Mucosa of descending colon (tissue), 3 donors: Measurements from ENCODE around the gene WDR7. TPM values are rescaled to one million over a fixed set of nuclear protein-coding genes. Genes with fewer than 3 reads are reported as not detected.

ENCODE experiments used
- ATAC-seq: fragments of 200-7000 bp; cut with Tn5 transposase; one replicate; pipeline ENCODE4 v1.9.1; 2020; ENCODE audit warnings: mild to moderate bottlenecking, moderate library complexity
- DNase-seq, 3 donors: peaks; one replicate each; pipeline ENCODE4 v3.0.0-alpha.2; 2020
- H3K36me3 ChIP-seq: fragments of 200-600 bp; one replicate; pipeline ENCODE4 v1.8.0; 2021; ENCODE audit warnings: low read depth, mild to moderate bottlenecking
- H3K4me1 ChIP-seq: fragments of 200-600 bp; one replicate; pipeline ENCODE4 v1.8.0; 2021; ENCODE audit warnings: low read depth, mild to moderate bottlenecking
- H3K4me3 ChIP-seq: fragments of 200-600 bp; one replicate; pipeline ENCODE4 v1.8.0; 2021; ENCODE audit warnings: mild to moderate bottlenecking
- H3K9me3 ChIP-seq: fragments of 200-600 bp; one replicate; pipeline ENCODE4 v1.8.0; 2021; ENCODE audit warnings: mild to moderate bottlenecking
- CTCF ChIP-seq: fragments of 200-600 bp; IDR thresholded peaks from one replicate; pipeline ENCODE4 v1.8.0; 2022; ENCODE audit warnings: antibody characterized with exemption, mild to moderate bottlenecking
- intact Hi-C, 2 donors: fragments of 100-400 bp; cut with DNase I in 1 of 2; cut with micrococcal nuclease in 1 of 2; formaldehyde crosslinking; loops; one replicate each; pipeline versions ENCODE4 v1.11.0 to v1.11.1; 2022; cut with DNase I, micrococcal nuclease
- total RNA-seq, 3 donors: library from RNA; stranded (reverse); fragmentation: NEBNext Ultra II Directional in 2 of 3; extraction: Animal tissue kit (Norgen Biotek cat#: 25700) in 2 of 3; gene quantifications; one replicate each; pipeline versions ENCODE4 v1.2.1 to v1.2.4, GENCODE V29; 2021 to 2023
- donor health status: DM: no; HTN: no; CAD: no; lungs with moderate emphysema.
- donor health status: DM: no; HTN: no; CAD: no.
- donor health status: DM: no; HTN: yes; CAD: no.

The WDR7 gene
- total RNA-seq, 3 donors from 2014 or later = 28.4 to 38.8 (median 29.3) TPM

GRCh38 chr18:56980151-56980550 lies 329.0 kb downstream of the WDR7 start:
- Histone ChIP-seq H3K4me1 (no peaks in the 10 kb centered on the region), H3K9me3 (no peaks in the 10 kb centered on the region), H3K36me3 (no peaks in the 10 kb centered on the region), H3K4me3 (no peak overlapping the region)
- intact Hi-C loops = no loop called here
- ATAC-seq = no peak
- DNase-seq = no peak
- TF ChIP-seq CTCF = no peak

GRCh38 chr18:56982766-56983165 lies 331.6 kb downstream of the WDR7 start:
- no peaks in the 10 kb centered on the region for H3K4me1 ChIP-seq
- no peaks in the 10 kb centered on the region for H3K9me3 ChIP-seq
- intact Hi-C loops = no loop called here
- no peak overlapping the region for H3K4me3 ChIP-seq
- no peak for ATAC-seq
- TF ChIP-seq CTCF = no peak
- H3K36me3 ChIP-seq = no peaks in the 10 kb centered on the region
- DNase-seq = no peak

- ATAC-seq = peak; percentile 84
- H3K4me1 ChIP-seq = no peaks in the 10 kb centered on the region
- H3K4me3 ChIP-seq = no peak overlapping the region
- TF ChIP-seq CTCF = no peak
- no peaks in the 10 kb centered on the region for H3K9me3 ChIP-seq
- H3K36me3 ChIP-seq = no peaks in the 10 kb centered on the region
- no peak for DNase-seq
- intact Hi-C loops = no loop called here
Observed at GRCh38 chr18:56983275-56983992, 332.3 kb downstream of the WDR7 start.

GRCh38 chr18:56984731-56985130 lies 333.6 kb downstream of the WDR7 start:
- Histone ChIP-seq H3K36me3 (no peaks in the 10 kb centered on the region), H3K9me3 (no peaks in the 10 kb centered on the region), H3K4me1 (no peaks in the 10 kb centered on the region), H3K4me3 (no peak overlapping the region)
- ATAC-seq = peak; percentile 13
- intact Hi-C loops = no loop called here
- DNase-seq = no peak
- TF ChIP-seq CTCF = no peak

GRCh38 chr18:56986829-56987228 lies 335.7 kb downstream of the WDR7 start:
- H3K4me3 ChIP-seq = no peak overlapping the region
- intact Hi-C loops = no loop called here
- DNase-seq (peak in 1 of 3 donors; percentile 33), ATAC-seq (peak; percentile 93)
- no peaks in the 10 kb centered on the region for H3K9me3 ChIP-seq
- H3K4me1 ChIP-seq = no peaks in the 10 kb centered on the region
- TF ChIP-seq CTCF = no peak
- H3K36me3 ChIP-seq = no peaks in the 10 kb centered on the region
